Retinal pigment epithelial cell (primary cell): ENCODE results near the gene SRF.

Source experiments
- DNase-seq: peaks from one replicate; pipeline ENCODE4 v3.0.0-alpha.2; 2010; ENCODE audit warnings: low read depth
- H3K4me3 ChIP-seq: 2 replicates; pipeline ENCODE4 v1.5.1; 2011; ENCODE audit warnings: mild to moderate bottlenecking, low read length, control low read depth, moderate library complexity
- CTCF ChIP-seq: conservative IDR thresholded peaks from 2 replicates; pipeline ENCODE4 v1.5.1; 2011; ENCODE audit warnings: low read depth, low read length, control low read depth, inconsistent platforms

SRF gene

GRCh38 chr6:43178150-43178549 lies 7.1 kb downstream of the SRF start:
- TF ChIP-seq CTCF, result no peak
- no peak for DNase-seq
- H3K4me3 ChIP-seq, result no peak overlapping the region

- DNase-seq, result no peak
- no peak overlapping the region for H3K4me3 ChIP-seq
- no peak for TF ChIP-seq CTCF
Observed at GRCh38 chr6:43178951-43179830, 8.1 kb downstream of the SRF start.

GRCh38 chr6:43180058-43180457 lies 9.0 kb downstream of the SRF start:
- no peak for DNase-seq
- TF ChIP-seq CTCF, result no peak

GRCh38 chr6:43180985-43181384 lies 9.9 kb downstream of the SRF start:
- DNase-seq, result no peak
- H3K4me3 ChIP-seq, result no peak overlapping the region
- TF ChIP-seq CTCF, result no peak

More at GRCh38 chr6:43180058-43180457, 9.0 kb downstream of the SRF start:
- H3K4me3 ChIP-seq, result no peak overlapping the region

- peak; percentile 38 for DNase-seq
- TF ChIP-seq CTCF, result no peak
- peak overlapping the region; percentile 87 for H3K4me3 ChIP-seq
Observed at GRCh38 chr6:43181621-43181941, 10.5 kb downstream of the SRF start.

GRCh38 chr6:43181942-43182860 lies 11.1 kb downstream of the SRF start, which contains the start of gene CUL9:
Gene CUL9, plus strand, starts transcription at chr6:43182196. Its CDS starts 2,115 bp downstream, at chr6:43184311.
- no peak for TF ChIP-seq CTCF
- peak; percentile 22 for DNase-seq
- peak within 1 kb of the TSS; percentile 87 for H3K4me3 ChIP-seq
